NCI-H526 treated with DMSO at 0.1 percent for 48 hours (cell line): ENCODE measurements around the gene RGS3.
A peak's percentile ranks its signal among the peaks of the same experiment; 100 is the strongest.

Experiments
- DNase-seq: peaks from one replicate; lab custom pipeline; 2025; lab: John Stamatoyannopoulos, UW

The RGS3 gene

DNA sequence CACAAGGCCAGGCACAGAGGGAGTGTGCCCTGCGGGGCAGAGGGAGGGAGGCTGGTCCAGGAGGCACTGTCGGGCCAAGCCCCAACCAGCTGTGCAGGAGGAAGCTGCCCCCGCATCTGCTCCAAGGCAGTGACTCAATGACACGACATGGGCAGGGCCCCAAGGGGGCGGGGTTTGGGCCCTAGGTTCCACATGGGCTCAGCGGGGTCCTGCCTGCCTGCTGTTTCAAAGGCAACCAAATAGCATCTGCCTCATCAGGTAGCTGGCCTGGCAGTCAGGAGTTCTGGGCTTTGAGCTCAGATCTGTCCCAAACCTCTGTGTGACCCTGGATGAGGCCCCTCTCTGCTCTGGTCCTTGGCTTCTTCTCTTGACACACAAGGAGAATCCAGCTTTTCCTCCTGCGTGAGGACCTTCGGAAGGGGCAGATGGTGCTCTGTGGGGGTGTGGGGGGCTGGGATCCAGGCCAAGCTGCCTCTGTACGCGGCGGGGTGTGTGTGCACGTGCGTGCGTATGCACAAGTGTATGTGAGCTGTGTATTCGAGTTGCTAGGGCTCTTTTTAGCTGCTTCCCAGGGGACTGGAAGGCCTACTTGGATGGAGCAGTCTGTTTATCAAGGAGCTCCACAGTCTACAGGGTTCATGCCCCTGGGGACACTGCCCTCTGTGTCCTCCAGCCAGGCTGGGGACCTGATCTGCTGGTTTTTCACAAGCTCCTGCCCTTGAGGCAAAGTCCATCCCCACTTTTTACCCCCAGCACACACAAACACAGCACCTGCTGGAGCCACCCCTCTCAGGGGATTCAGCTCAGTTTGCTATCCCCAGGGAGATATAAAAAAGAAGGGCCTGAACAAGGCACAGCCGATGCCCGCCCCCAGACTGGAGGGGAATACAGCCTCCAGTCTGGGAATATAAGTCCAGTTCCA is 138.9 kb downstream of the RGS3 start:
- peak; percentile 84 for DNase-seq

DNA sequence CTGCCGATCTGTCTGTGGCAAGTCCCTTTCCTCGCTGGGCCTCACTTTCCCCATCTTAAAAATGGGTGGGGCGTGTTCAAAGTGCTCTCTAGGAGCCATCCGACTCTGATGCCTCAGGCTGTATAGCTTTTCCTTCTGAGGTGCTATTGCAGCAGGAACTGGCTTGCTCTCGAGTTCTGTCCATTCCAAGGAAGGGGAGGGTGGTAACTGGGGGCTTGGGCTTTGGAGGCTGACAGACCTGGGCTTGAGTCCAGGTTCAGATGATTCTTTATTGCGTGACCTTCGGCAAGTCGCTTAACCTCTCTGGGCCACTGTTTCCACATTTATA is 139.5 kb downstream of the RGS3 start:
- DNase-seq: no peak

DNA sequence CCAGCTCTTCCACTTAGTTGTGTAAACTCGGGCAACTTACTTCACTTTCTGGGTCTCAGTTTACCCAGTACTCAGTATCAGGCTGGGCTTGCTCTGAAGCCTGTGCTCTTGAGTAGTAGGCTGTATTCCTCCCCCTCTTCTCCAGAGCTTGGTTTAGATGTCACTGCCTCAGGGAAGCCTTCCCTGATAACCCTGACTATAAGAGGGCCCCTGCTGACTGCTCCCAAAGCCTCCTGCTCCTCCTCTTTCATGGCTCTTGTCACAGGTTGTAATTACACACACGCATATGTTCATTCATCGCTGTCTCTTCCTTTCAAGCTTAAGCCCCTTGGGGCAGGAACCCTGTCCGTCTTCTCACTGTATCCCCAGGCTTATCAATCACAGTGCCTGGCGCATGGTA is 140.2 kb downstream of the RGS3 start:
- DNase-seq: no peak

DNA sequence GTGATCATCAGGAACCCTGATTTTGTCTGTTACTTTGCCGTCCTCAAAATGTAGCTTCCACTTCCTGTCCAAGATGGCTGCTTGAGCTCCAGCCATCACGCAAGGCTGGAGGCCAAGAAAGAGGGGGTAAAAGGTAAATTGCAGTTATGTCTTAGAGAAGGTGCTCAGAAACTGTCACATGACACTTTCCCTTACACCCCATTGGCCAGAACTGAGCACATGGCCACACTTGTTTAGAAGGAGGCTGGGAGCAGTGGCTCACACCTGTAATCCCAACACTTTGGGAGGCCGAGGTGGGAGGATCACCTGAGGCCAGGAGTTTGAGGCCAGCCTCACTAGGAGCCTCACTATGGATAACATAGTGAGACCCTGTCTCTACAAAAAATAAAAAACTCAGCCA is 140.9 kb downstream of the RGS3 start:
- no peak for DNase-seq

DNA sequence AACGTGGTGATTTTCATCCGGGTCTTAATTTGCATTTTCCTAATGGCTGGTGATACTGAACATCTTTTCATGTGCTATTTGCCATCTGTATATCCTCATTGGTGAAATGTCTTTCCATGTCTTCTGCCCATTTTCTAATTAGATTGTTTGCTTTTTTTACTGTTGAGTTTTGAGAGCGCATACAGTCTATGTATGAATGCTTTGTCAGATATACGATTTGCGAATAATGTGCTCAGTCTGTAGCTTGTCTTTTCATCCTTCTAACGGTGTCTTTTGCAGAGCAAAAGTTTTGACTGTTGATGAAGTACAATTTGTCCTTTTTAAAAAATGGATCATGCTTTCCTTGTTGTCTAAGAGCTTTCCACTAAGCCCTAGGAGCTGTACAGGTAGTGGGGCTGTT is 143.0 kb downstream of the RGS3 start:
- no peak for DNase-seq

DNA sequence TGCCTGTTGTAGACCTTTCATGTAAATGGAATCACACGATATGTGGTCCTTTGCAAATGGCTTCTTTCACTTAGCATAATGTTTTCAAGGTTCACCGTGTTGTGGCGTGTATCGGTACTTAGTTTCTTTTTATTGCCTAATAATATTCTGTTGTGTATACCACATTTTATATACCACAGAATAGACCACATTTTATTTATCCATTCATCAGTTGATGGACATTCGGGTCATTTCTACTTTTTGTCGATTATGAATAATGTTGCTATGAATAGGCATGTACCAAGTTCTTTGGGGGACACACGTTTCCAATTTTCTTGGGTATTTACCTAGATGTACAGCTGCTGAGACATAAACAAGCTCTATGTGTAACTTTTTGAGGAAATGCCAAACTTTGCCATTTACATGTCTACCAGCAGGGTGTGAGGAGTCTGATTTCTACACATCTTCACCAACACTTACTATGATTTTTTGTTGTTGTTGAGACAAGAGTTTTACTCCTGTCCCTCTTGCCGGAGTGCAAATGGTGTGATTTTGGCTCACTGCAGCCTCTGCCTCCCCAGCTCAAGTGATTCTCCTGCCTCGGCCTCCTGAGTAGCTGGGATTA is 144.7 kb downstream of the RGS3 start:
- DNase-seq: no peak

DNA sequence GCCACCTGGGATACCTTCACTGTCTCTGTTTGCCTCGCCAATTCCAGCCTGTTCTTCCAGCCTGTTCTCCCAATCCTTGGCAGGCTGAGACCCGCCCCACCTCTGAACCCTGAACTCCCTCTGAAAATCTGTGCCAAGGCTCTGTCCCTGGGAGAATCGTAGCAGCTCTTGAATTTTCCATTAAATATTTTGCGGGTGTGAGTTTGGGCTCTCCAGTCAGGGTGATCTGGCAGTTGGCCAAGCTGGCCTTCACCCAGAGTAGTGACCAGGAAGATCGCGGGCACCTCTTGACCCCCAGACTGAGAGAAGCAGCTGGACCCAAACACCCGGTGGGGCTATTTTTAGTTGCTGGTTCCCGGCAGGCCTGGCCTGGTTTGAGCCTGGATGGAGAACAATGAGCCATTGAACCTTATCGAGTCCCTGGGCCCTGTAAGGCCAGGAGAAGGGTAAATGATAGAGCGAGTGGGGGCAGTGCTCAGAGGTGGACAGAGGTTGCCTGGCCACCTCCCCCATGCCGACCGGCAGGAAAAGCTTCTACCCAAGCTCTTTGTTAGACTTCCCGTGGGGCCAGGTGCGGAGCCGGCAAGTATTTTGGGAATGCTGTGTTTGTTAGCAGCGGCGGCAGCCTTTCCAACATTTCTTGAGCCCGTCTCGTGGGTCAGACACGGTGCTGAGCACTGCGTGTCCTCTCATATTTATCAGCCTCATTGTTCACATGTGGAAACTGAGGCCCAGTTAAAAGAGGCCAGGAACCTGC is 146.2 kb downstream of the RGS3 start:
- DNase-seq: no peak

DNA sequence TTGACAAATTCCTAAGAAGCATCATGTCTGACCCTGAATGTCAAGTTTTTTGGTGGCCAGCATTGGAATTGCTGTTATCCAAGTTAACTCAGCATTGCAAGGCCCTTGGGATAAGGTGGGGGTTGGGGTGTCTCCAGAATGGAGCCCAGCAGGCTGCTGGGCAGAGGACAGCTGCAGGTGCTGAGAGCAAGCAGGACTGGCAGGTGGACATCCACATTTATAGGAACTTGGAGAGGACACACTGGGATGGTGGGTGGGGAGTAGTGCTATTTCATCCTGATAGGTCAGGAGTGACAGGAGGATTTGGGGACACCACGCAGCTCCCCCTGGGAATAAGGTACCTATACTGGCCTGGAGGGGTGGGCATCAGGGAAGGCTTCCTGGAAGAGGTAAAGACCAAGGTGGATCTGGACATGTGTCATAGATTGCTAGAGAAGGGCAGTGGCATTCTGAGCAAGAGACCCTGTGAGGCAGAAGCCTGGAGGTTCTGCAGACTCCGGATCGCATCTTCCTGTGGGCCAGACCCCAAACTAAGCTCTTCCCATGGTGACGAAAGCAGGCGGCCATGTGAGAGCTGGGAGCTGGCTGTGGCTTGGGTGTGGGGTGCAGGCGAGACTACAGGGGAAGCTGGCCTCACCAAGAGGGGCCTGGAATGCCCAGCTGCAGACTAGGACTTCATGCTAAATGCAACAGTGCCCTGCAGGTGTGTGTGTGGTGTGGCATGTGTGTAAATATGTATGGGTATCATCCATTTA is 148.1 kb downstream of the RGS3 start:
- DNase-seq: no peak

DNA sequence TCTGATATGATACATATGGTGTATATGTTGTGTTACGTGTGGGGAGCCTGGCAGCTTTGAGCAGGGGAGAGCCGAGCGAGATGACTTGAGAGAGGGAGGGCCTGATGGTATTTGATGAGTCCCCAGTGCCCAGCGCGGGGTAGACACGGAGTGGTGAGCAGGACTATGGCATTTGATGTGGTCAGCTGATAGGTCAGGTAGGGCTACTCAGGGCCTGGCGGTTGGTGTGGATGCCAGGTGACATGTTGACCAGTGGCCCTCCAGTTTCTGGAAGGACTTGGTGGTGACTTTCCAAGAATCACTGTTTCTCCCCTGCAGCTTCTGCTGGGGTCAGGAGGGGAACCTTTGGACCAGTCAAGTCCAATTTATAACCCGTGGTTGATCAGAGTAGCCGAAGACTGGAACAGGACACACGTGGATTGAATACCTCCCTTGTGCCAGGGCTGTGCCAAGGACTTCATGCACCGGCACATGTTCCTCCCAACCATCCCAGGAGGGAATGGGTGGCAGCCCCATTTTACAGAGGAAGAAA is 148.8 kb downstream of the RGS3 start:
- no peak for DNase-seq

DNA sequence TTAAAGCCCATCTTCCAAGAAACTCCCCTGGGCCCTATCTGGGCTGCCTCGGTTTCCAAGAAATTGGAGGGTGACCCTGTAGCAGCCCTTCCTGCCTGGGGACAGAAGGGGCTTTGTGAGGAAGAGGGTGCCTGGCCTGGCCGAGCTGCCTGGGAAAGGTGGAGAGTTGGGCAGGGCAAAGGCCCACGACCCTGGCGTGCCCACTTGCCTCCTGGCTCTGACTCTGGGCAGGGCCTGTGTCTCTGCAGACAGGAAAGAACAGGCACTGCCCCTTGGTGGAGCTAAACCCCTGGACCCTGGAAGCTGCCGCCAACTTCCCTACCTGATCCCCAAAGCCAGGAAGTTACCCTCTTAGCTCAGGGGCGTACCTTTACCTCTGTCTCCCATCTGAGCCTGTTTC is 149.3 kb downstream of the RGS3 start:
- DNase-seq: no peak

DNA sequence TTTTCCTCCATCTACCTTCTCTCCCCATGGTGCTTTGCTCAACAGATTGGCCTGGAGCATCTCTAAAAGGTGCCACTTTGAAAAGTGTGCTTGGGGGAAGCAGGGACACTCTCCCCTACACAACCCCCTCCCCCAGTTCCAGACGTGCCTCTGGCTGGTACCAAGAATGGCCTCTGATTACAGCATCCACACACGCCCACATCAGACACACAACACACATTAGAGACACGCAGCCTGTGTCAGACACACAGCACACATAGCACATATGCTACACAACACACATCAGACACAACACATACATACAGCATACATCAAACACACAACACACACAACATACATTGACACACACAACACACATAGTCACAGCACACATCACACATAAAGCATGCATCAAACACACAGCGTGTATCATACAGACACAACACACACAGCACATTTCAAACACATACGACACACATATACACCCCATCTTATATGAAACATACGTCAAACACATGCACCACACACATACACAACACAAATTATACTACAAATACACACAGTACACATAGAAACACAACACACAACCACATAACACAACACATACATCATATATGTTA is 150.4 kb downstream of the RGS3 start:
- no peak for DNase-seq

DNA sequence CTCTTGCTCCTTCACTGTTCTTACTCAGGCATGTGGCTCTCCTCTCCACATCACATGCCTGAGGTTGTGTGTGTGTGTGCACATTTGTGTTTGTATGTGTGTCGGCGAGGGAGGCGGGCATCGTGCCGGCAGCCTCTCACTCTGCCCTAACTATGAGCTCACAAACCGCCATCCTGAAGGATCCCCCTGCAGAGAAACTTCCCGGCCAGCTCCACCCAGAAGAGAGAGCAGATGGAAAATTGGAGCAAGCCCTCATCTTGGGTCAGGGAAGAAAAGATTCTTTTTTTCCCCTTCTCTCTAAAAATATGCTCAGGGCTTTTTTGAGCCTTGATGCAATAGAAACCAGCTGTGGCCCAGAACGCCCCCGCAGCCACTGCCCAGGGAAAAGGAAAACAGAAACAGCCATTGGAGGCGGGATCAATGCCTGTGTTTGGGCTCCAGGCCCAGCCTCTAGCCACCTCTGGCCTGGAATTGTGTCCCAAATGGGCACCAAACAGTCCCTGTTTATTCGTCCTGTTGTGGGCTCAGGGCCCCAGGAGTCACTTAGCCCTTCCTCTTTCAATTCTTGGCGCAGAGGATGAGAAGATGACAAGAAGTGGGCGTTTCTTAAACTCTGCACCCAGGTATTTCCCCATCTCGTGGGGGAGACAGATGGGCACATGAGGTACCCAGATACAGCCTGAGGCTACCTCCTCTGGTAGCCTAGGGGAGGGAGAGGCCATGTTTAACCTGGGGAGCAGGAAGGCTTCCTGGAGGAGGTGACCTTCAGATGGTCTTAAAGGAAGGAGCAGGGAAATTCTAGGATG is 151.5 kb downstream of the RGS3 start:
- DNase-seq: no peak

DNA sequence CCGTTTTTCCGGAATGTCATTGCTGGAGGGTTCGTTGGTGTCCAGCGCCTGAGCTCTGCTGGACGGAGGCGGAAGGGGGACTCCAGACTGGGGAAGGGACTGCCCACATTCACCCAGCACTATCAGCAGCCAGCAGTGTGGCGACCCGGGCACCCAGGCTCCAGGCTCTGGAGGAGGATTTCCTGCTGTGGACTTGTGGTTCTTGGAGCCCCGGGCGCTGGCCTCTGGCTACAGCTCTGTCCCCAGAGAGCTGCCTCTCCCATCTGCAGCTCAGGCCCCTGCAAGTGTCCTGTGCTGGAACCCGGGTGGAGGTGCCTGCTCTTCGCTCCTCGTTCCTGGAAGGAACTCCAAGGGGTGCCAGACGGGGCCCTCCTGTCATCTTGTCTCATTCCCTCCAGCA is 152.6 kb downstream of the RGS3 start:
- DNase-seq: no peak

DNA sequence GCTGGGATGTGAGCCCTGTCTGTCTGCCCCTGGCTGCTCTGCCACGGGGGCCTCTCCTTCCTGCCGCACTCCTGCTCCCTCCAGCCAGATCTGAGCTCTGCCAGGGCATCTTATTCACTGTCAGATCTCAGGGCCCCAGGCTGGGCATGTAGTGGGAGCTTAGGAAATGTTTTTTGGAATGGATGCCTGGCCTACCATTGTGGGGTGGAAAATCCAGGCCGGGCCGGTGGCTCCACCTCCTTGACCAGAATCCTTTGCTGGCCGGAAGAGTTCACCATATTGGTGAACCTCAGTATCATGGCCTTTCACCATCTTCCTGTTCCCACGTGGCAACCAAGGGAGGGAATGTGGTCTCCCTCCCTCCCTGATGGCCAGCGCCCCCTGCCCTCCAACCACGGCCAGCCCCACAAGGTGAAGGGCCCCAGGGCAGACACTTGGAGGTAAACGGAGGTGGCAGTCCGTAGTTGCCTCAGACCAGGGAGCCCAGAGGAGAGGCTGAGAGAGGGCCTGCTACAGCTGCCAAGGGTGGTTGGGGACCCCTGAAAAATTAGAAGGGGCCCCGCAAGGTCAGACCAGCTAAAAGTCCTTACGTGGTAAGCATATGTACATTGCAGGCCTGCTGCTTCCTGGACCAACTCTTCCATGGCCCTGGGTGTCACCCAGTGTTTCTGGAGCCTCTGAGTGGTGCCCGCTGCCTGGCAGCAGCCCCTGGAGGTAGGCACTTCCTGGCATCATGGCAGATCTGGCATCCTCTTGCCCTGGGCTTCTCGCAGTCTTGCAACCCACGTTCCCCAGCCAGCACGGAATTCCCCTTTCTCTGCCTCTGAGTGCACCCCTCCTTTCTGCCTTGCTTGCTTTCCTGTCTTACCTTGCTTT is 153.3 kb downstream of the RGS3 start:
- no peak for DNase-seq

DNA sequence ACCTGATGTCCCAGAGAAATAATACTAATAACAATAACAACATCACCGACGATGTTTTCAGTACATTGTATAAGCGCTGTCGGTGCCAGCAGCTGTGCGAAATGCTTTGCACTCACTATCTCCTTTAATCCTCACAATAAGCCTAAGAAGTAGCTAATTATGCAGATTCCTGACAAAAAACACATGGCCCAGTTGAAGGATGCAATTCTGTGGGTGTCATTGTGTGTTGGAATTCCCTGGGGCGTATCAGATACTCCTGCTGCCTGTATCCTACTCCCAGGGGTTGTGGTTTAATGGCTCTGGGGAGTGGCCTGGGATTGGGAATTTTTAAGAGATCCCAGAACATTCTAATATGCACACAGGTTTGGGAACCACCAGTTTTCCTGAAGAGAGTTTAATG is 154.0 kb downstream of the RGS3 start:
- DNase-seq: no peak

DNA sequence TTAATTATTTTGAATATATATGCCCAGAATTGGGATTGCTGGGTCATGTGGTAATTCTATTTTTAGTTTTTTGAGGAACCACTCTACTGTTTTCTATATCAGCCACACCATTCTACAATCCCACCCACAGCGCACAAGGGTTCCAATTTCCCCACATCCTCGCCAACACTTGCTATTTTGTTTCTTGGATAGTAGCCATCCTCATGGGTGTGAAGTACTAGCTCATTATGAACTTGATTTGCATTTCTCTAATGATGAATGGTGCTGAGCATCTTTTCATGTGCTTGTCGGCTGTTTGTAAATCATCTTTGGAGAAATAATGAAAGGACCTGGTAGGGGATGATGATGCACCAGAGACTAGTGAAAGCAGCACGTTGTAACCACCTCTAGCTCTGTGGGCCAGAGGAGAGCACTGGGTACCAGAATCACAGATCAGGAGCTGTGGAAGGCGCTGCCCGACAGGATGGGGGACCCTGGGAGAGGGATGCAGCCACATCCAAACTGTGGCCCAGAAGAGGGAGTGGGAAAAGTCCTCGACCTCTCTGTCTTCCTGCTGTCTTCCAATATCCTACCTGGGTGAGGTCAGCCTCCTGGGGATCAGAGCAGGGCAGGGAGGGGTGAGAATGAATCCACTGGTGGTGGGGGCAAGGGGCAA is 155.4 kb downstream of the RGS3 start:
- no peak for DNase-seq

DNA sequence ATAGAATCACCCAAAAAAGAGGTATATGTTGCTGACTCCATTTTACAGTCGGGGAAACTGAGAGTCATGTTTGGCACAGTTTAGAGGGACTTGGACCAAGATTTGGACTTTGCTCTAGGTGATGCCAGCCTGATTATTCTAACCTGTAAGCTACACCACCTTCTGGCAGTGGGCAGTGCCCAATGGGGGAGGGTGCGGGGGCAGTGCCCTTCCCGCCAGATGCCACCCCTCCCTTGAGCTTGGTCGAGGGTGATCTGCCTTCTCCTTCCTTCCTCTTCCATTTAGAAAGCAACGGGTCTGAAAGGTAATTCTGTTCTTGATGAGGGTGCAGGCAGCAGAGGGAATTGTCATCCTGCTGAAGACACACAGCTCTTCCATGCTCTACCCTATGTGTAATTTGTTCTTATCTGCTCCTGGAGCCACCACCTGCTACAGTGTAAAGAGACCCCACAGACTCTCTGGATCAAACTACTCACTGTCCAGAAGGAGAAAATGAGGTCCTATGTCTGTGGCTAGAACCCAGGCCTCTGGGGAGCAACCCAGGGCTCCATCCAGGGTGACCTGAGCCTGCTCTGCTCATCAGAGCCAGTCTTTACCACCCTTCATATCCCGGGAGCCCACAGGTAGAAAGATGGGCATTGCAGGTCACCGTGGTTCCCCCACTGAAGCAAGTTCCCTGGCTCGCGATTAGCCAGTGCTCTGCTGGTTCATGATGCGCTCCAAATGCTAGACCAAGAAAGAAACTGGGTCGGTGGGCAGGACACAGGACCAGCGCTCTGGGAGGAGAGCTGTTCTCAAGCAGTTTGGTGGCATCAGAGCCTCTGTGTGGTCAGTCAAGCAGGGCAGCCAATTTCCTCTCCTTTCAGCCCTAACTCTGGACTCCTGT is 156.2 kb downstream of the RGS3 start:
- no peak for DNase-seq
